NCI-H510A (cell line): ENCODE data around the gene MAD1L1.

Experiments
- DNase-seq: peaks from one replicate; lab custom pipeline; 2025; lab: John Stamatoyannopoulos, UW

MAD1L1 gene

DNA sequence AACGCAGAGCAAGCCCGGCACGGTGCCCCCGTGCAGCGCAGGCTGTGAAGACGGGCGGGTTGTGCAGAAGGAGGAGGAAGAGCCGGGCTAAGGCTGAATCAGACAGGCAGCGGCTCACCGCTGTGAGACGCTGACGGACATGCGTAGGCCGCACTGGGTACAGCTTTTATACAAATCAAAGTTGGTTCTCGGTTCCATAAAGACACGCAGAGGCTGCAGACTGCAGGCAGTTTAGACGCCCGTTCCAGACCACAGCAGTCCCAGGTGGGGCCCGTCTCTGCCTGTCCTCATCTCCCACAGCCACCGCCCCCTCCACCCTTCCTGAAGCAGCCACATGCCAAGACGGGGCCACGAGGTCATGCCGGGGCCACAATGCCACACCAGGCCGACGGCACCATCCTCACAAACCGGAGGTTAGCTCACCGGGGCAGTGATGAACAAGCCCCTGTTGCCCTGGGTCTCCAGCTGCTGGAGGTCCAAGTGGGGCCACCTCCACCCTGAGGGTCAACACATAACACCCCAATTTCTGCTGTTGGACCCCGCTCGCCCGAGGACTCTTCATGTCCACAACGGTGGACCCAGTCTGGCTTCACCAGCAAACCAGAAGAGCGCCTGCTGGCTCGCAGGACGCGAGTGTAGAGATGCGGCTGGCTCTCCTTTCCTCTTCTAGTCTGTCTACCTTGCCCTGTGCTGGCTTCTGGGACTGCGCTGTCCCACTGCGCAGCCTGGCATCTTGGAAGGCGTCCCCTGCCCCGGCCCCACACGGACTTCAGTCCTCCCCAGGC, 335.5 kb downstream of the MAD1L1 start:
- no peak for DNase-seq

DNA sequence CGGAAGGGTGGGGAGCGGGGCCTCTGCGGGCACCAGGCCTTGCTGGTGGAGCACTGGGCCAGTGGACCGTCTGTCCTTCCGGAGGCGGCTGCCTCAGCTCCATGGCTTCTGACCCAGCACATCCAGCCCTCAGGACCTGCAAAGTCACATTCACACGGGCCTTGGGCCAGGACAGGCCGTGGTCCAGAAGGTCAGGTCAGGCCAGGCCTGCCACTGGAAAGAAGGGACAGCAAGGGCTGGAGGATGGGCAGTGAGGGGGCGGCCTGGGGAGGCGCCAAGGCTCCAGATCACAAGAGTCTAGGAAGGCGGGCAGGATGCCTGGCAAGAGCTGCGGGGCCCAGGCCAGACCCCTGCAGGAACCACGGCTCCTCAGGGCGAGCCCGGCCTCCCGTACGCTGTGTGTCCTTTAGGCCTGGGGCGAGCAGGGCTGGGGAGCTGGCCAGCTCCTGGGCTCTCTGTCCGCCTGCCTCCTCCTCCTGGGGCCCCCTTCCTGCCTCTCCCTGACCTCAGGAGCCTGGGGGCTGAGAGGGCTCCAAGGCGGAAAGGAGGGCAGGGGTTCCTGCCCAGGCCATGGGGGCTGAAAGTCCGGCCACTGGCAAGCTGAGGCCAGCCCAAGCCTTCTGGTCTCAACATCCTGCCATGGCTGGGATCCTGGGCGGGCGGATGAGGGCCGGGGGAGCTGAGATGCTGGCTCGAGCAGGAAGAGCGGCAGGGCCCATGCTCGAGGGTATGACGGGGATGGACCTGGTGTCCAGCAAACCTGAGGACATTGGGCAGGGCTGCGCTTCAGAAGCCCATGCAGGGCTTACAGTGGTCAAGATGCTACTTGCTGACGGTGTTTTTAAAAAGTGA, 336.9 kb downstream of the MAD1L1 start:
- no peak for DNase-seq

DNA sequence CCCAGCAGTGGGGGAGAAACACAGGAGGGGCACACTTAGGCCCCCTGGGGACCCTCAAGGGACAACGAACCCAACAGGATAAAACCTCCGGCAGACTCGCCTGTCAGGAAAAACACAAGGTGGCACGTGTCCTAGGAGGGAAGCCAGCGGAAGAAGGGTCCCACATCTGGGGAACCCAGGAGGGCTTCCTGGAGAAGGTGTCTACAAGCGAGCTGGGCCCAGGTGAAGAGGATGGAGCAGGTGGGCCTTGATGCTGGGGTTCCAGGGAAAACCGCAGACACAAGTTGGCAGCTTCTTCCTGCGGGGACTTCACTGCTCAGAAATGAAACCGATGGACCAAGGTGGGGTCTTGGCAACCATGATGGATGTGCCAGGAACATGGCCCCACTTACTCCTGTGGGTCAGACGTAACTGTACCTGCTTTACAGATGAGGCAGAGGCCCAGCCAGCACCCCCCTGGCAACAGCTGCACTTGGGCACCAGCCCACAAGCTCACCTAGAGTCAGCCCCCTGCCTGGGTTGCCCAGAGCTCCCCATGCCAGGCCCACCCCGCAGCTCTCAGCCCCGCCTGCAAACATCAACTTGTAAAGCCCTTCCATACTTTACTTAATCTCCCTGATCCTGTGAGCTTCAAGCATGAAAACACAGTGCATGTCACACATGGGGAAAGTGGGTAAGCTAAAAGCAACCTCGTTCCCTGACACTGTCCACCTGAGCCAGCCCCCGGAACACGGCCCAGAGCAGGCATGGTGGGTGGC, 337.7 kb downstream of the MAD1L1 start:
- no peak for DNase-seq

DNA sequence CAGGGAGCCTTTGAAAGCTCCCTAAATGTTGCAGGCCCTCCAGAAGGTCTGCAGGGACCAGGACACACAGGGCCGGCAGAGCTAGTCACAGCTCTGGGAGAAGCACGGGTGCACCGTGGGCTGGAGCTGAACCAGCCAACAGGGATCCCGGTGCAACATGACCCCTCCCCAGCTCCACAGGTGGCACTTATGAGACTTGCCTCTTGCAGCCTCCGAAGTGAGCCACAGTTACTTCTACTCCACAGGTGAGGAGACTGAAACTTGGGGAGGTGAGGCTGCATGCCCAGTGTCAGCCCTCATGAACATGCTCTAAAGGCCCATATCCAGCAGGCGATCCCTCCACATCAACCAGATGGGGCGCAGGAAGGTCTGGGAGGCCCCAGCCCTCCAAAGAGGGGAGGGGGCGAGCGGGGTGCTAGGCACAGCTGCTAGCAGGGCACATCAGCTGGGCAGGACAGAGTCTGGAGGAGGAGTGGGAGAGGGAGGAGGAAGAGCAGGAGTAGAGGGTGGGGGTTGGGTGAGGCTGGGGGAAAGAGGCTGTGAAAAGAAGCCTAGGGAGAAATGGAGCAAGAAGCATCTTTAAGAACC, 338.3 kb downstream of the MAD1L1 start:
- no peak for DNase-seq

DNA sequence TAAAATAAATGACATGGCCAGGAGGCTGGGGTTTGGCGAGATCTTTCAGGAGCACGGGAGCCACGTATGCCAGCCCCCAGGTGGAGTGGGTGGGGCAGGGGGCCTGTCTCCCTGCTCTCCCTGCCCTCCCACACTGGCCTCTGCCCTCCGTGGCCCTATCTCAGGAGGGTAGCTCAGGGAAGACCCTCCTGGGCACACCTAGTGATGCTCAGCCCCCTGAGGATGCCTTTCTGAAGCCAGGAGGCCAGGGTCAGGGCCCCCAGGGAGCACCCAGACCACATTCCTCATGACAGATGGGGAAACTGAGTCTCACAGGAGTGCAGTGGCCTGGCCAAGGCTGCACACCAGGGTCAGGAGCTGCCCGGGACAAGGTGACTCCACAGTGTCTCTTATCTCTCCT, 339.3 kb downstream of the MAD1L1 start:
- DNase-seq, result no peak

DNA sequence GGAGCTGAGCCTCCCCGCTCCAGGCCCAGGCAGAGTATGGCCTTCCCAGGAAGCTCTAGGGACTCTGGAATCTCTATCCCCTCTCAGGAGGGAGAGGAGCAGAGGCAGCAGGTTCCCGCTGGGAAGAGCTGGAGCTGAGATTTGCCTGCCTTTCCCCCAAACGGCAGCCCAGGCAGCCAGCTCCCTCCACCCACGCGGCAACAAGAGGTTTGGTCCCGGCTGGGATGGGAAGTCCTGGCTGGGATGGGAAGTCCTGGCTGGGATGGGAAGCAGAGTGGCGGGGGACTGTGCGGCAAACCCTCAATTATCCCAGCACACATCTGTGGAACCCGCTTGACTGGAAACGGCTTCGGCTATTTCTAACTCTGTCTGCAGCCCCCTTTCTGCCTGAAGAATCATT, 339.7 kb downstream of the MAD1L1 start:
- no peak for DNase-seq

DNA sequence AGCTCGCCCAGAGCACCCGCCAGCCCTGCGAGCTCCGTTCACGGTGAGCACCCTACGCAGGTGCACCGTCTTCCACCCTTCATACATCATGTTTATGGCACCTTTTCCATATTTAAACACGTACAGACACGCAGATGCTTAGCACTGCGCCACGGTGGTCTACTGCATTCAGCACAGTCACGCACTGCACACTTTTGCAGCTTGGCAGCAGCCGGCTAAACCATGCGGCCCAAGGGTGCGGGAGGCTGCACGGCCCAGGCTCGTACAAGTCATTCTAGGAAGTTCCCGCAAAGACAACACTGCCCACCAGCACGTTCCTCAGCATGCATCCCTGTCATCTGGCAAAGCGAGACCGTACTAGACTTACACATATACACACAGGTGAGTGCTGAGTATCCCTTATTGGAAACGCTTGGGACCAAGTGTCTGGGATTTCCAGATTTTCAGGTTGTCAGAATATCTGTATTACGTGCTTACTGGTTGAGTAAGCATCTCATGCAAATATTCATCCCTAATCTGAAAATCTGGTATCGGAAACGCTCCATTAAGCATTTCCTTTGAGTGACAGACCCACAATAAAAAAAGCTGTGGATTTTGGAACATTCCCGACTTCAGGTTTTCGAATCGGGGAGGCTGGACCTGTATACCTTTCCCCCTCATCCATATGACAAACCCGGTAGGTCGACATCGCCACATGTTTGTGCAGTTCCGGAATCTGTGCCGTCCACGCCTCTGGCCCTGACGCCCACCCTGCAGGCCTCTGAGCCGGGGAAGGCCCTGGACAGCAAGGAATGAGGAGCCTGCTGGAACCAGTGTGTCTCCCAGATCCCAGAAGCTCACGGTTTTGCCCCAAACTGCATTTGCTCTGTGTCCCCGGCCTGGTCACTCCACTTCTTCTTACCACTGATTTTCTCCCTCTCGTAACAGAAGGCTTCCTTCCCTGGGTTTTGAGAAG, 340.5 kb downstream of the MAD1L1 start:
- DNase-seq, result no peak

GRCh38 chr7:1890289-1891235, 342.2 kb downstream of the MAD1L1 start:
- DNase-seq, result no peak

DNA sequence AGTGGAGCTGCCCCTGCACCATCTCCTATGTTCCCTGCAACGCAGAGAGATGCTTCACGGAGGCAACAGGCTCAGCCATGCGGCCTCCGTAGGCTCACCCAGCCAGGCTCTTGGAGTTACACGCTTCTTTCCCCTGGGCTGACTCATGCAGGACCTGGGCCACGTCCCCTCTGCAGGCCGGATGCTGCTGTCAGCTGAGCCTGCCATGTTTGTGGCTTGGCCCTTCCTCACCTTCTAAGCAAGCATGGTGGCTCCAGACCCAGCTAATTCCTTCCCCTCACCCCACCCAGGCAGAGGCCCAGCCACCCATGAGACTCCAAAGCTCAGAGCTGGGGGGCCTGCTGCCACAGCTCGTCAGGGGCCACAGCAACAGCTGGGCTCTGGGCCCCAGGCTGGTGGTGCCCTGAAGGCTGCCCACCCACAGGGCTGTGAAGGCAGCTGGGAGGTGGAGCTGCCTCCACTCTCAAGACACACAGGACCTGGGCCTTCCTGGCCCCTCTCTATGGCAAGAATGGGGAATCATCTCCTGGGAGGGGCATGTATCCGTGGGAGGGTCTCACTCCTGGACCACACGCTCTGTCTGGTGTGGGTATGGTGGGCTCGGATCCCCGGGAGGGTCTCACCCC, 343.1 kb downstream of the MAD1L1 start:
- DNase-seq, result no peak

DNA sequence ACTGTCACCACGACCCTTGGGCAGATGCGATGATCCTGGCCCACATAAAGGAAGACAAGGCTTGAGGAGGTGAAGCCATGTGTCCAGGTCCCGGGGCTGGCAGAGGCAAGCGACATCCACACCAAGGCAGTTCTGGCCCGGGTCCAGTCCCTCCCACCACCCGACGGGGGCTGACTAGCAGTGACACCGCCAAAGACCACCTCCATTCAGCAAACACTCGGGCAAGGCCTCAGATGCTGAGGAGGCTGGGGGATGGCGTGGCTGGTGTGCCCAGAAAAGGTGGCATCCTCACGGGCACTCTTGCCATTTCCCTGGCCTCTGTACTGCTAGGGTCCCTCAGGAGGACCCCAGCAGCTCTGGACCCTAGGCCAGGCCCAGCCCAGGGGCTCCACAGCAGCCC, 343.7 kb downstream of the MAD1L1 start:
- no peak for DNase-seq

DNA sequence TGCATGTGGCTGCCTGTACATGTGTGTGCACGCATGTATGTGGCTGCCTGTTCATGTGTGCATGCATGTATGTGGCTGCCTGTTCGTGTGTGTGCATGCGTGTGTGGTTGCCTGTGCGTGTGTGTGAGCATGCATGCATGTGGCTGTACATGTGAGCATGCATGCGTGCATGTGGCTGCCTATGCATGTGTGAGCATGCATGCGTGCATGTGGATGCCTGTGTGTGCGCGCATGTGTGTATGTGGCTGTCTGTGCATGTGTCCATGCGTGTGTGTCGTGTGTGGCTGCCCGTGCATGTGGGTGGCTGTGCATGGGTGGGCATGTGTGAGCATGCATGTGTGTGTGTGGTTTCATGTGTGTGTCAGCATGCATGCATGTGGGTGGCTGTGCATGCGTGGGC, 344.3 kb downstream of the MAD1L1 start:
- DNase-seq, result no peak

DNA sequence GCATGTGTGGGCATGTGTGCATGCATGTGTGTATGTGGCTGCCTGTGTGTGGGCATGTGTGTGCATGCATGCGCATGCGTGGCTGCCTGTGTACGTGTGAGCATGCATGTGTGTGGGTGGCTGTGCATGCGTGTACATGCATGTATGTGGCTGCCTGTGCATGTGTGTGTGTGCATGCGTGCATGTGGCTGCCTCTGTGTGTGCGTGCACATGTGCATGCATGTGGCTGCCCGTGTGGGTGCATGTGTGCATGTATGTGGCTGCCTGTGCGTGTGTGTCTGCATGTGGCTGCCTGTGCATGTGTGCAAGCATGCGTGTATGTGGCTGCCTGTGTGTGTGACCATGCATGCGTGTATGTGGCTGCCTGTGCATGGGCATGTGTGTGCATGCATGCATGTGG, 345.5 kb downstream of the MAD1L1 start:
- no peak for DNase-seq

DNA sequence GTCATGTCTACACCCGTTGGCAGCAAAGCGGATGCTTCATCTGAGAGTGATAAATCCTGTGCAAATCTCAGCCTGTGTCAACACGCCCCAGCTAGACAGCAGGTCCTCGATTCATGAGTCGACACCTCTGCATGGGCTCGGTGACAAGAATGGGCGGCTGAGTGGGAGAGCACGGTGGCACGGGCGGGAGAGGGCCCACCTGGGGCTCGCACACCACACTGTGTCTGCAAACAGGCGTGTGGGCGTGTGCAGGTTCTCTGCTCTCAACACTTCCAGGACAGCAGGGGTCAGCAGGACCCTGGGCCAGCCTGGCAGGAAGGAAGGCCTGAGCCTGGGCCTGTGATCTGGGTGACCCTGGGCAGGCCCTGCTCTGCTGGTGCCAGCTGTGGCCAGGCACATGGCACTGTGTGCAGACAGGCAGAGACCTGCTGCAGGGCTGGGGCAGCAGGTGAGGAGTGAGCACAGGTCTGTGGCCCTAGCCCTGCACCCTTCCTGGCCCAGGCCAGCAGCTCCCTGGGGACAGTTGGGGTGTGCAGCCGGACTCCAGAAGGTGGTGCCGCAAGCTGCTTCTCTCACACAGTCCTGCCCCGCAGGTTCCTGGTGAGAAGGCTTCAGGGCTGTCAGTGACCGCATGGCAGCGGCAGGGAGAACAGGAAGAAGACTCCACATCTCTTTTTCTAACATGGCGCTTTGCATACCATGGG, 346.2 kb downstream of the MAD1L1 start:
- no peak for DNase-seq

DNA sequence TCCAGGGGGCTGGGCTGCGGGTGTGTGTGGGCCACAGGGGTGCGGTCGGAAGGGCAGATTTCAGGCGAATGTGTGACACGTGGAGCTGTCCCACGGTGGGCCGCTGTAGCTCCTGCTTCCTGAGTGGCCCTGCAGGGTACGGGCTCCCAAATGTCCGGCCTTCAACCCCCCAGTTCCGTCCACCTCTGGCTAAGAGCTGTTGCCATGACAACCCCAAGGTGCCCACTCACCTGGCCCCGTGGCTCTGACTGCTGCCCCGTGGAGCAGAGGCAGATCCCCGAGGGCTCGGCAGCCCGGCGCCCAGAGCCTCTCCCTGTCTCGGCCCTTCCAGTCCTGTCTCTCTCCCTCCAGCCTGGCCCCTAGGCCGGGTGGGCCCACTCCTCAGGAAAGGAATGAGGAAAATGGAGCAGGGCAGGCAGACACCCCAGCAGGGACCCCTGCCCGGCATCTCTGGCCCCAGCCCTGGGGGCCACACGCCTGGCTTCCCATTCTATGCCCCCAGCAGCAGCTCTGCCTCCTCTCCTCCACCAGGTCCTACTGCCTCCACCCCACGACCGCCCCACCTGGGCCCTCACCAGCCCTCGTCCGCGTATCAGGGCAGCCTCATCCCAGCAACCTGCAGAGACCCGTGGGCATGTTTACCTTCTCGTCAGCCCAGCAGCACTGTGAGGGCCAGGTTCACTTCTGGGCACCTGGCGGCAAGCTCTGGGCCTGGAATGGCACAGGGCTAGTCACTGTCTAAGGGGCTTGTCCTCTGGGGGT, 347.1 kb downstream of the MAD1L1 start:
- no peak for DNase-seq

DNA sequence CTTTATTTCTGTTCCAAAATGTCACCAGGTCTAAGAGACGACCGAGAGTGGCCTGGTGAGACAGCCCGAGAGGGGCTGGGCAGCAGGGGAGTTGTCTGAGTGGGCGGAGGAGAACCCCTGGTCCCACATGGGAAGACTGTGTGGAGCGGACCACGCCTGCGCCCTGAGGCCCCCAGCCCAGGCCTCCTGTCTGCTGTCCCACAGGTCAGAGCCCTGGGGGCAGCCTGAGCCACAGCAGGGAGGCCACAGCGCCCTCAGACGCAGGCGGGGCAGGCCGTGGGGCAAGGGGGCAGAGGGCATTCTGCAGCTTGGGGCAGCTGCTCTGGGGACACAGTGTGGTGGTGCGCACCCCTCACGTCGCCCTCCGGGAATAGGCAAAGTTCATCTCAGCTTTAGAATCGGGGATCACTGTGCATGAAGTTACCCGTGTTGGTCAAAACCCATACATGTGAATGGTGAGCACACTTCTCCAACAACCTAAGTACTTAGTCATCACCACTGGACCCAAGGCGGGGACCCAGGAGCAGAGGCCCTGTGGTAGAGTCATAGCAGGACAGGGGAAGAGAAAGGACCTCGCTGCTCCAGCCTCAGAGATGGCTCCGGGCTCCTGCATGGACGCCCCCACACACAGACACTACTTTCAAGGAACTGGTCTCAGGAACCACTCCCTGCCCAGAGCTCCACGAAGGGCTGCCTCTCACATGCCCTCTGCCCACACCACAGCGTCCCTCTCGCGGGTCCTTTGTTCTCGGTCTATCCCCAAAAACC, 348.0 kb downstream of the MAD1L1 start:
- no peak for DNase-seq

GRCh38 chr7:1883834-1884582, 348.7 kb downstream of the MAD1L1 start:
- DNase-seq, result no peak
